Myocyte (in vitro differentiated cells): ENCODE measurements around the gene SORCS1. TPM values are rescaled to one million over a fixed set of nuclear protein-coding genes. Genes with fewer than 3 reads are reported as not detected.

ENCODE experiments used
- DNase-seq: peaks from one replicate; pipeline ENCODE4 v3.0.0-alpha.2; 2012; ENCODE audit warnings: low read depth
- total RNA-seq: library from RNA; depleted of rRNA; stranded (reverse); fragments of >200 nt; gene quantifications from 2 replicates; pipeline ENCODE4 v1.2.3, GENCODE V29; 2014

Gene SORCS1
- total RNA-seq, 1 donor from 2014 or later, result not detected

- DNase-seq, result no peak
These were observed 484.4 kb downstream of the SORCS1 start for GRCh38 chr10:106680061-106680460.

GRCh38 chr10:106679314-106679713, 485.2 kb downstream of the SORCS1 start:
- DNase-seq, result no peak

GRCh38 chr10:106672517-106673175, 491.9 kb downstream of the SORCS1 start:
- no peak for DNase-seq

GRCh38 chr10:106661767-106662140, 502.8 kb downstream of the SORCS1 start:
- DNase-seq, result no peak

- no peak for DNase-seq
These were observed 503.3 kb downstream of the SORCS1 start for GRCh38 chr10:106661133-106661766.

- no peak for DNase-seq
These were observed 504.0 kb downstream of the SORCS1 start for GRCh38 chr10:106660550-106660949.

GRCh38 chr10:106655636-106656035, 508.9 kb downstream of the SORCS1 start:
- peak; percentile 5 for DNase-seq

GRCh38 chr10:106655165-106655564, 509.3 kb downstream of the SORCS1 start:
- no peak for DNase-seq

- DNase-seq, result no peak
These were observed 512.2 kb downstream of the SORCS1 start for GRCh38 chr10:106652279-106652678.

GRCh38 chr10:106648534-106649481, 515.7 kb downstream of the SORCS1 start:
- no peak for DNase-seq

GRCh38 chr10:106643473-106643872, 521.0 kb downstream of the SORCS1 start:
- DNase-seq, result no peak

- DNase-seq, result no peak
These were observed 526.6 kb downstream of the SORCS1 start for GRCh38 chr10:106637873-106638272.

GRCh38 chr10:106636766-106637491, 527.6 kb downstream of the SORCS1 start:
- no peak for DNase-seq

- no peak for DNase-seq
These were observed 528.6 kb downstream of the SORCS1 start for GRCh38 chr10:106635947-106636346.

GRCh38 chr10:106631016-106631702, 533.3 kb downstream of the SORCS1 start:
- no peak for DNase-seq

GRCh38 chr10:106626371-106626770, 538.1 kb downstream of the SORCS1 start:
- DNase-seq, result no peak

GRCh38 chr10:106625751-106626150, 538.8 kb downstream of the SORCS1 start:
- no peak for DNase-seq

- DNase-seq, result no peak
These were observed 545.2 kb downstream of the SORCS1 start for GRCh38 chr10:106619346-106619745.

- DNase-seq, result no peak
These were observed 545.9 kb downstream of the SORCS1 start for GRCh38 chr10:106618646-106619045.

GRCh38 chr10:106615081-106615480, 549.4 kb downstream of the SORCS1 start:
- no peak for DNase-seq

GRCh38 chr10:106614293-106614692, 550.2 kb downstream of the SORCS1 start:
- no peak for DNase-seq
